NCI-H2107 treated with DMSO at 0.1 percent for 48 hours (cell line): Measurements from ENCODE around the gene LRRN2.
"Not testable (repeated sequence)": the region's sequence is repeated elsewhere in the genome, so short reads cannot be mapped to it uniquely, and the experiment has no call there.

Experiments
- DNase-seq: peaks from one replicate; lab custom pipeline; 2025; ENCODE audit not compliant: unreplicated experiment; lab: John Stamatoyannopoulos, UW

The LRRN2 gene

GRCh38 chr1:204692841-204693356 is 7.4 kb upstream of the LRRN2 start:
- no peak for DNase-seq

- no peak for DNase-seq
Observed at GRCh38 chr1:204692325-204692840, 6.8 kb upstream of the LRRN2 start.

GRCh38 chr1:204691328-204691730 is 5.8 kb upstream of the LRRN2 start:
- not testable (repeated sequence) for DNase-seq

- DNase-seq: no peak
Observed at GRCh38 chr1:204688776-204689175, 3.2 kb upstream of the LRRN2 start.

GRCh38 chr1:204688007-204688406 is 2.5 kb upstream of the LRRN2 start:
- DNase-seq: no peak

GRCh38 chr1:204684571-204685235 is 835 bp downstream of the LRRN2 start:
- no peak for DNase-seq

- no peak for DNase-seq
Observed at GRCh38 chr1:204684206-204684570, 1.4 kb downstream of the LRRN2 start.

GRCh38 chr1:204683284-204684205 is 2.0 kb downstream of the LRRN2 start:
- DNase-seq: no peak

- no peak for DNase-seq
Observed at GRCh38 chr1:204680461-204680860, 5.1 kb downstream of the LRRN2 start.

GRCh38 chr1:204680051-204680450 is 5.5 kb downstream of the LRRN2 start:
- DNase-seq: no peak

GRCh38 chr1:204678721-204679475 is 6.6 kb downstream of the LRRN2 start:
- no peak for DNase-seq

- no peak for DNase-seq
Observed at GRCh38 chr1:204677864-204678263, 7.7 kb downstream of the LRRN2 start.

- DNase-seq: no peak
Observed at GRCh38 chr1:204676043-204676442, 9.5 kb downstream of the LRRN2 start.

GRCh38 chr1:204673909-204674649 is 11.5 kb downstream of the LRRN2 start:
- peak; percentile 48 for DNase-seq

- DNase-seq: no peak
Observed at GRCh38 chr1:204673209-204673608, 12.3 kb downstream of the LRRN2 start.

GRCh38 chr1:204672482-204673121 is 12.9 kb downstream of the LRRN2 start:
- no peak for DNase-seq

- no peak for DNase-seq
Observed at GRCh38 chr1:204672069-204672468, 13.5 kb downstream of the LRRN2 start.

GRCh38 chr1:204670152-204670927 is 15.2 kb downstream of the LRRN2 start:
- DNase-seq: no peak

- DNase-seq: no peak
Observed at GRCh38 chr1:204669579-204669978, 16.0 kb downstream of the LRRN2 start.
